K562 (cell line): Measurements from ENCODE around the gene MTO1.

Source experiments
- BHLHE40 ChIP-seq: IDR thresholded peaks from 2 replicates; pipeline ENCODE4 v1.6.1; 2011; ENCODE audit warnings: low read length, improper control_type of control experiment
- CHD1 ChIP-seq: fragments of 200-600 bp; sonication (generic); IDR thresholded peaks from one replicate; pipeline ENCODE4 v1.6.1; 2012; ENCODE audit warnings: mild to moderate bottlenecking, moderate library complexity, low read length, inconsistent platforms
- HDAC3 ChIP-seq: fragments of 450-650 bp; IDR thresholded peaks from 2 replicates; pipeline ENCODE4 v1.6.1; 2018; ENCODE audit warnings: borderline replicate concordance, mild to moderate bottlenecking, moderate library complexity; ENCODE audit not compliant: partially characterized antibody
- HEY1 ChIP-seq: fragments of 250-450 bp; sonication (Bioruptor Pico); IDR thresholded peaks from 2 replicates; pipeline ENCODE4 v1.5.0; 2020; ENCODE audit warnings: mild to moderate bottlenecking, moderate library complexity, borderline replicate concordance
- KLF13 ChIP-seq: fragments of 450-650 bp; IDR thresholded peaks from 2 replicates; pipeline ENCODE4 v1.6.1; 2016; ENCODE audit warnings: missing genetic modification characterization, low read depth, mild to moderate bottlenecking, missing compliant biosample characterization, moderate library complexity, borderline replicate concordance
- RB1 ChIP-seq: fragments of 450-650 bp; IDR thresholded peaks from 2 replicates; pipeline ENCODE4 v1.6.1; 2017; ENCODE audit warnings: low read depth, mild to moderate bottlenecking
- SIN3B ChIP-seq: fragments of 450-650 bp; IDR thresholded peaks from 2 replicates; pipeline ENCODE4 v1.6.1; 2017; ENCODE audit warnings: low read depth, mild to moderate bottlenecking, moderate library complexity
- SMARCB1 ChIP-seq: IDR thresholded peaks from 2 replicates; pipeline ENCODE4 v1.6.1; 2011; ENCODE audit warnings: improper control_type of control experiment, low read depth; ENCODE audit not compliant: insufficient read length
- ZNF79 ChIP-seq: fragments of 250-450 bp; sonication (Bioruptor Pico); IDR thresholded peaks from 2 replicates; pipeline ENCODE4 v1.4.0; 2020; ENCODE audit warnings: low read depth, mild to moderate bottlenecking, moderate library complexity
- TF ChIP-seq, protein P1 (sequence below): fragments of 450-650 bp; conservative IDR thresholded peaks from 2 replicates; pipeline ENCODE4 v1.6.1; 2016; ENCODE audit warnings: missing genetic modification characterization, low read depth, mild to moderate bottlenecking, missing compliant biosample characterization, moderate library complexity
- TF ChIP-seq, protein P2 (sequence below), 3 experiments: IDR thresholded peaks in 2 of 3; conservative IDR thresholded peaks in 1 of 3; 2 replicates each; pipeline ENCODE4 v1.5.1; 2011 to 2012; ENCODE audit warnings: low read length in 3 of 3, mild to moderate bottlenecking in 3 of 3, control low read depth in 2 of 3, improper control_type of control experiment in 1 of 3, inconsistent platforms in 1 of 3, low read depth in 1 of 3, mixed read lengths in 1 of 3, moderate library complexity in 1 of 3; ENCODE audit not compliant: insufficient read depth in 2 of 3

DNA sequence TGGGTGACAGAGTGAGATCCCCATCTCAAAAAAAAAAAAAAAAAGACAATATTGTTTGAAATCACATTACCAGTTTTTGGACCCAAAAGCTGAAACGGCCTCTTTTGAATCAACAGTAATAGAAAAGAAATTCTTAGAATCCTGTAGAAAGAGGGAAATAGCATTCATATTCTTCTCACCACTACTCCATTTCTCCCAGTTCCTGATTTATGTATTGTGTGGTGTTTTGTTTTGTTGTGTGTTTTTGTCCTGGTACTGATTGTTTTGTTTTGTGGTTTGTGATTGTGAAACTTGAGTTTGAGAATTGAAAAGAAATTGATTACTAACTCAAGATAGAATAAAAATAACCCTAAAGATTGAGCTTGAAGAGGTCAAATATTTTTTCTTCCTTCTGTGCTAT, 85.5 kb downstream of the MTO1 start:
- TF ChIP-seq CHD1 (no peak), HEY1 (CRISPR knock-in tag) (no peak), RB1 (no peak), SIN3B (no peak), KLF13 (tag) (no peak), BHLHE40 (no peak), ZNF79 (CRISPR knock-in tag) (no peak), HDAC3 (no peak), SMARCB1 (no peak)
- TF ChIP-seq, protein P1, sequence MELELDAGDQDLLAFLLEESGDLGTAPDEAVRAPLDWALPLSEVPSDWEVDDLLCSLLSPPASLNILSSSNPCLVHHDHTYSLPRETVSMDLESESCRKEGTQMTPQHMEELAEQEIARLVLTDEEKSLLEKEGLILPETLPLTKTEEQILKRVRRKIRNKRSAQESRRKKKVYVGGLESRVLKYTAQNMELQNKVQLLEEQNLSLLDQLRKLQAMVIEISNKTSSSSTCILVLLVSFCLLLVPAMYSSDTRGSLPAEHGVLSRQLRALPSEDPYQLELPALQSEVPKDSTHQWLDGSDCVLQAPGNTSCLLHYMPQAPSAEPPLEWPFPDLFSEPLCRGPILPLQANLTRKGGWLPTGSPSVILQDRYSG (tag), result no peak
- TF ChIP-seq, protein P2, sequence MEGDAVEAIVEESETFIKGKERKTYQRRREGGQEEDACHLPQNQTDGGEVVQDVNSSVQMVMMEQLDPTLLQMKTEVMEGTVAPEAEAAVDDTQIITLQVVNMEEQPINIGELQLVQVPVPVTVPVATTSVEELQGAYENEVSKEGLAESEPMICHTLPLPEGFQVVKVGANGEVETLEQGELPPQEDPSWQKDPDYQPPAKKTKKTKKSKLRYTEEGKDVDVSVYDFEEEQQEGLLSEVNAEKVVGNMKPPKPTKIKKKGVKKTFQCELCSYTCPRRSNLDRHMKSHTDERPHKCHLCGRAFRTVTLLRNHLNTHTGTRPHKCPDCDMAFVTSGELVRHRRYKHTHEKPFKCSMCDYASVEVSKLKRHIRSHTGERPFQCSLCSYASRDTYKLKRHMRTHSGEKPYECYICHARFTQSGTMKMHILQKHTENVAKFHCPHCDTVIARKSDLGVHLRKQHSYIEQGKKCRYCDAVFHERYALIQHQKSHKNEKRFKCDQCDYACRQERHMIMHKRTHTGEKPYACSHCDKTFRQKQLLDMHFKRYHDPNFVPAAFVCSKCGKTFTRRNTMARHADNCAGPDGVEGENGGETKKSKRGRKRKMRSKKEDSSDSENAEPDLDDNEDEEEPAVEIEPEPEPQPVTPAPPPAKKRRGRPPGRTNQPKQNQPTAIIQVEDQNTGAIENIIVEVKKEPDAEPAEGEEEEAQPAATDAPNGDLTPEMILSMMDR (IDR thresholded peaks at IDR 0.05 in 2 of 3, conservative IDR thresholded peaks at IDR 0.05 in 1 of 3; ENCODE audit: insufficient read depth in 2 of 3, low read depth in 1 of 3, low read length in 3 of 3), result no peak
